SK-N-SH (cell line): ENCODE data around the gene DEXI. TPM values are rescaled to one million over a fixed set of nuclear protein-coding genes. Genes with fewer than 3 reads are reported as not detected.

Experiments used
- CTCF ChIA-PET: fragments of 300-600, 350-600 bp; formaldehyde crosslinking; extraction: SDS; loops from one replicate; lab custom pipeline; 2021; lab: Yijun Ruan, JAX
- POLR2A ChIA-PET: fragments of 350-600 bp; sonication (Branson Sonifier 250); formaldehyde crosslinking; extraction: SDS; loops from one replicate; lab custom pipeline; 2020; ENCODE audit warnings: antibody characterized with exemption, inconsistent platforms; lab: Yijun Ruan, JAX
- DNase-seq: peaks from one replicate; pipeline ENCODE4 v3.0.0; 2012
- H2AFZ ChIP-seq: fragments of 200-600 bp; sonication (generic); 2 replicates; pipeline ENCODE4 v1.8.1; 2016; ENCODE audit warnings: antibody characterized with exemption, mild to moderate bottlenecking, low read depth
- H3F3A ChIP-seq: fragments of 200-600 bp; sonication (generic); replicated peaks from 2 replicates; pipeline ENCODE3; 2016; ENCODE audit warnings: antibody characterized with exemption, mild to moderate bottlenecking; ENCODE audit not compliant: insufficient read depth
- H3K27ac ChIP-seq, 2 experiments: fragments of 200-500 bp in 1 of 2; fragments of 200-600 bp in 1 of 2; sonication (Bioruptor generic) in 1 of 2; sonication (generic), shearing (Covaris generic) in 1 of 2; 2 replicates each; pipeline versions ENCODE4 v1.5.1 to v1.6.1; 2014 to 2016; ENCODE audit warnings: low read depth in 2 of 2, inconsistent platforms in 1 of 2, low read length in 1 of 2, mild to moderate bottlenecking in 1 of 2, mixed read lengths in 1 of 2
- H3K27me3 ChIP-seq: fragments of 200-600 bp; sonication (generic), shearing (Covaris generic); 2 replicates; pipeline ENCODE4 v1.6.1; 2016; ENCODE audit warnings: mixed run types; ENCODE audit not compliant: insufficient read depth
- H3K36me3 ChIP-seq, 2 experiments: fragments of 200-500 bp in 1 of 2; fragments of 200-600 bp in 1 of 2; sonication (Bioruptor generic) in 1 of 2; sonication (generic) in 1 of 2; replicated peaks in 1 of 2; 2 replicates each; pipeline versions ENCODE3 to v1.5.1; 2014 to 2016; ENCODE audit warnings: low read length in 1 of 2, mild to moderate bottlenecking in 1 of 2; ENCODE audit not compliant: insufficient read depth in 2 of 2, control insufficient read depth in 1 of 2
- H3K4me1 ChIP-seq, 2 experiments: fragments of 200-500 bp in 1 of 2; fragments of 200-600 bp in 1 of 2; sonication (Bioruptor generic) in 1 of 2; sonication (generic), shearing (Covaris generic) in 1 of 2; 2 replicates each; pipeline versions ENCODE4 v1.5.1 to v1.6.1; 2014 to 2016; ENCODE audit warnings: low read depth in 1 of 2, low read length in 1 of 2, mixed run types in 1 of 2; ENCODE audit not compliant: insufficient read depth in 2 of 2, control insufficient read depth in 1 of 2
- H3K4me2 ChIP-seq: fragments of 200-600 bp; sonication (generic), shearing (Covaris generic); 2 replicates; pipeline ENCODE4 v1.6.1; 2017; ENCODE audit warnings: mixed run types
- H3K4me3 ChIP-seq, 2 experiments: fragments of 200-500 bp in 1 of 2; fragments of 200-600 bp in 1 of 2; sonication (Bioruptor generic) in 1 of 2; sonication (generic), shearing (Covaris generic) in 1 of 2; 2 replicates each; pipeline versions ENCODE4 v1.5.1 to v1.8.1; 2014 to 2016; ENCODE audit warnings: low read depth in 2 of 2, inconsistent platforms in 1 of 2, low read length in 1 of 2, mild to moderate bottlenecking in 1 of 2, mixed read lengths in 1 of 2, moderate library complexity in 1 of 2
- H3K79me2 ChIP-seq: fragments of 200-600 bp; sonication (generic); 2 replicates; pipeline ENCODE4 v1.8.1; 2017; ENCODE audit warnings: mild to moderate bottlenecking; ENCODE audit not compliant: insufficient read depth
- H3K9ac ChIP-seq: fragments of 200-600 bp; sonication (generic); 2 replicates; pipeline ENCODE4 v1.6.1; 2017; ENCODE audit warnings: mixed run types
- H3K9me2 ChIP-seq: fragments of 200-600 bp; sonication (generic); 2 replicates; pipeline ENCODE4 v1.6.1; 2017; ENCODE audit warnings: mixed run types
- H3K9me3 ChIP-seq: fragments of 200-600 bp; sonication (generic); 2 replicates; pipeline ENCODE4 v1.6.1; 2017; ENCODE audit warnings: mixed run types, mild to moderate bottlenecking, moderate library complexity
- H4K20me1 ChIP-seq: fragments of 200-600 bp; sonication (generic); 2 replicates; pipeline ENCODE4 v1.6.1; 2017; ENCODE audit warnings: mild to moderate bottlenecking, mixed run types; ENCODE audit not compliant: insufficient read depth
- CTCF ChIP-seq: fragments of 200-600 bp; sonication (generic); IDR thresholded peaks from 2 replicates; pipeline ENCODE4 v1.6.1; 2017; ENCODE audit warnings: antibody characterized with exemption, mild to moderate bottlenecking, moderate library complexity
- ELF1 ChIP-seq: IDR thresholded peaks from 2 replicates; pipeline ENCODE4 v1.4.0; 2012
- IRF3 ChIP-seq: fragments of 150-350 bp; IDR thresholded peaks from 2 replicates; pipeline ENCODE4 v1.6.1; 2016; ENCODE audit warnings: mild to moderate bottlenecking, low read depth, low read length
- JUND ChIP-seq: IDR thresholded peaks from 2 replicates; pipeline ENCODE4 v1.4.0; 2012
- MEF2A ChIP-seq: IDR thresholded peaks from 2 replicates; pipeline ENCODE4 v1.4.0; 2012; ENCODE audit warnings: low read depth, borderline replicate concordance
- MXI1 ChIP-seq: IDR thresholded peaks from 2 replicates; pipeline ENCODE4 v1.6.1; 2012; ENCODE audit warnings: mild to moderate bottlenecking, low read depth, low read length, improper control_type of control experiment
- NRF1 ChIP-seq: IDR thresholded peaks from 2 replicates; pipeline ENCODE4 v1.6.1; 2012; ENCODE audit warnings: low read depth, mild to moderate bottlenecking, low read length
- TAF1 ChIP-seq: IDR thresholded peaks from 2 replicates; pipeline ENCODE4 v1.6.1; 2012; ENCODE audit warnings: low read depth, mild to moderate bottlenecking, low read length, moderate library complexity, borderline replicate concordance
- TCF12 ChIP-seq: IDR thresholded peaks from 2 replicates; pipeline ENCODE4 v1.4.0; 2012
- USF1 ChIP-seq: IDR thresholded peaks from 2 replicates; pipeline ENCODE4 v1.4.0; 2012; ENCODE audit warnings: low read depth, borderline replicate concordance
- USF2 ChIP-seq: fragments of 150-350 bp; IDR thresholded peaks from 2 replicates; pipeline ENCODE4 v1.6.1; 2017; ENCODE audit warnings: antibody characterized with exemption, low read length, low read depth, borderline replicate concordance
- ZBTB33 ChIP-seq: IDR thresholded peaks from 2 replicates; pipeline ENCODE4 v1.4.0; 2012; ENCODE audit warnings: low read depth, borderline replicate concordance
- WGBS: methylation state at CpG from one replicate; pipeline ENCODE4 v1.1.6; 2017; ENCODE audit warnings: low lambda C conversion rate; 5-methylcytosine and 5-hydroxymethylcytosine counted together
- polyA plus RNA-seq, 3 experiments: library from polyadenylated mRNA; depleted of rRNA; stranded (reverse); fragments of >200 nt; gene quantifications; 2 replicates each; pipeline ENCODE4 v1.2.3, GENCODE V29; 2012

Gene DEXI
- polyA plus RNA-seq, 1 of the 3 experiments (the other 2 are of a cell fraction): 55.5 TPM

- TF ChIP-seq IRF3 (no peak), NRF1 (no peak), JUND (no peak), ELF1 (no peak), ZBTB33 (no peak), MXI1 (no peak), CTCF (no peak), TAF1 (no peak), TCF12 (no peak), USF2 (no peak), MEF2A (no peak), USF1 (no peak)
Observed at GRCh38 chr16:10920726-10921427, 21.4 kb downstream of the DEXI start (continued).

- H3K9ac ChIP-seq: no peak overlapping the region
- POLR2A ChIA-PET: interaction anchor here (1.0 to 1.1 kb wide), 2 partner anchors 101 to 175 kb away, joined by 3 to 8 read pairs; partner anchors contain the start of gene NUBP1
- no peaks in the 10 kb centered on the region for H3K9me2 ChIP-seq
- no peak for TF ChIP-seq CTCF
- TF ChIP-seq, all 33 proteins: peak for 0
- Histone ChIP-seq H3K9me3 (no peaks in the 10 kb centered on the region), H3K79me2 (no peaks in the 10 kb centered on the region), H3K4me3 (peak overlapping the region in 1 of 2 experiments; percentile 51; a peak in 1 of 4 replicates), H3K36me3 (no peaks in the 10 kb centered on the region), H3K27me3 (no peaks in the 10 kb centered on the region), H3F3A (peaks cover 5% of the 10 kb centered on the region), H3K4me2 (no peak overlapping the region), H2AFZ (no peak overlapping the region), H4K20me1 (no peaks in the 10 kb centered on the region), H3K27ac (no peak overlapping the region), H3K4me1 (peaks cover 0 to 13% of the 10 kb centered on the region in 2 experiments; a peak in 1 of 4 replicates)
- WGBS: 52% methylated on average over 7 of the region's 7 CpGs
- CTCF ChIA-PET: interaction anchor here (0.6 to 3.5 kb wide), 49 partner anchors 8 to 658 kb away, joined by 3 to 38 read pairs (median 5); partner anchors contain the start of genes DEXI, EMP2 and NUBP1
- no peak for DNase-seq
Observed at GRCh38 chr16:10919003-10919351, 23.3 kb downstream of the DEXI start.
